Right lobe of liver (tissue), 4 donors: ENCODE data around the gene GNB2.

Experiments used
- POLR2A ChIP-seq: fragments of 450-650 bp; IDR thresholded peaks from one replicate; pipeline ENCODE4 v1.6.1; 2017; ENCODE audit warnings: antibody characterized with exemption, mild to moderate bottlenecking
- TF ChIP-seq, protein P1 (sequence below), 4 donors: fragments of 200-600 bp in 3 of 4; fragments of 450-650 bp in 1 of 4; IDR thresholded peaks; one replicate each; pipeline versions ENCODE4 v1.5.1 to v1.8.0; 2016 to 2022; ENCODE audit warnings: antibody characterized with exemption in 4 of 4, mild to moderate bottlenecking in 2 of 4
- donor health status: DM: no; HTN: no; CAD: no.
- donor health status: DM: no; HTN: no; CAD: no.
- donor health status: DM: no; HTN: yes; CAD: no.

DNA sequence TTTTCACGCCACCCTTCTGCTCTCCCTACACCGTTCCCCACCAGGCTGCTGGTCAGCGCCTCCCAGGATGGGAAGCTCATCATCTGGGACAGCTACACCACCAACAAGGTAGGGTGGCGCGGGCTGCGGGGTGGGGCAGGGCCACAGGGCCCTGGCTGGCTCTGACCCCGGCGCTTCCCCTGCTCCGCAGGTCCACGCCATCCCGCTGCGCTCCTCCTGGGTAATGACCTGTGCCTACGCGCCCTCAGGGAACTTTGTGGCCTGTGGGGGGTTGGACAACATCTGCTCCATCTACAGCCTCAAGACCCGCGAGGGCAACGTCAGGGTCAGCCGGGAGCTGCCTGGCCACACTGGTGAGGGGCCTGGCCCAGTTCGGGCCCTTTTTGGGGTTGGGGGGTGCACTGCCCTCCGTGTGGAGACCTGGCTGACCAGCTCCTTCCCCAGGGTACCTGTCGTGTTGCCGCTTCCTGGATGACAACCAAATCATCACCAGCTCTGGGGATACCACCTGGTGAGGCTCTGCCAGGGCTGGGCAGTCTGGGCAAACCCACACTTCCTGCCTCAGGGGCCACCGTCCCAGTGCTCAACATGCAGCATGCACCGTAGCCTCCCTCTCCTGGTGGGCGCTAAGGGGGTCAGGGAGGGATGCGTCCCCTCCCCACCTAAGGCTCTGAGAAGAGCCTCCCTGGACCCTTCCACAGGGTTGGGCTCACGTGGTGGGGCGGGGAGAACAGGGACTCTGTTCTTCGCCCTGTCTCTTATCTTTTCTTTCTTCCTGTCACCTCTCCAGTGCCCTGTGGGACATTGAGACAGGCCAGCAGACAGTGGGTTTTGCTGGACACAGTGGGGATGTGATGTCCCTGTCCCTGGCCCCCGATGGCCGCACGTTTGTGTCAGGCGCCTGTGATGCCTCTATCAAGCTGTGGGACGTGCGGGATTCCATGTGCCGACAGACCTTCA is 4.0 kb downstream of the GNB2 start:
- TF ChIP-seq, protein P1, sequence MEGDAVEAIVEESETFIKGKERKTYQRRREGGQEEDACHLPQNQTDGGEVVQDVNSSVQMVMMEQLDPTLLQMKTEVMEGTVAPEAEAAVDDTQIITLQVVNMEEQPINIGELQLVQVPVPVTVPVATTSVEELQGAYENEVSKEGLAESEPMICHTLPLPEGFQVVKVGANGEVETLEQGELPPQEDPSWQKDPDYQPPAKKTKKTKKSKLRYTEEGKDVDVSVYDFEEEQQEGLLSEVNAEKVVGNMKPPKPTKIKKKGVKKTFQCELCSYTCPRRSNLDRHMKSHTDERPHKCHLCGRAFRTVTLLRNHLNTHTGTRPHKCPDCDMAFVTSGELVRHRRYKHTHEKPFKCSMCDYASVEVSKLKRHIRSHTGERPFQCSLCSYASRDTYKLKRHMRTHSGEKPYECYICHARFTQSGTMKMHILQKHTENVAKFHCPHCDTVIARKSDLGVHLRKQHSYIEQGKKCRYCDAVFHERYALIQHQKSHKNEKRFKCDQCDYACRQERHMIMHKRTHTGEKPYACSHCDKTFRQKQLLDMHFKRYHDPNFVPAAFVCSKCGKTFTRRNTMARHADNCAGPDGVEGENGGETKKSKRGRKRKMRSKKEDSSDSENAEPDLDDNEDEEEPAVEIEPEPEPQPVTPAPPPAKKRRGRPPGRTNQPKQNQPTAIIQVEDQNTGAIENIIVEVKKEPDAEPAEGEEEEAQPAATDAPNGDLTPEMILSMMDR (IDR thresholded peaks at IDR 0.05), result no peak
- no peak for TF ChIP-seq POLR2A
